DND-41 (cell line): ENCODE data around the gene NR1H2.

Source experiments
- ATAC-seq: fragments of 200-7000 bp; cut with Tn5 transposase; 3 replicates; pipeline ENCODE4 v1.9.1; 2021; ENCODE audit warnings: low read depth; ENCODE audit not compliant: insufficient read depth
- DNase-seq: peaks from one replicate; pipeline ENCODE4 v3.0.0-alpha.2; 2020
- H2AFZ ChIP-seq: 2 replicates; pipeline ENCODE4 v1.6.0; 2012; ENCODE audit warnings: low read depth, low read length
- H3K27ac ChIP-seq: 2 replicates; pipeline ENCODE4 v1.5.1; 2012; ENCODE audit warnings: low read length, inconsistent platforms
- H3K27me3 ChIP-seq: fragments of 200-600 bp; sonication (generic); 2 replicates; pipeline ENCODE4 v1.6.0; 2012; ENCODE audit warnings: low read length, mild to moderate bottlenecking, inconsistent platforms; ENCODE audit not compliant: insufficient read depth, poor library complexity
- H3K36me3 ChIP-seq: 2 replicates; pipeline ENCODE4 v1.5.1; 2012; ENCODE audit warnings: low read length, inconsistent platforms; ENCODE audit not compliant: insufficient read depth
- H3K4me1 ChIP-seq: 2 replicates; pipeline ENCODE4 v1.5.1; 2012; ENCODE audit warnings: mild to moderate bottlenecking, low read length; ENCODE audit not compliant: insufficient read depth
- H3K4me2 ChIP-seq: 2 replicates; pipeline ENCODE4 v1.6.0; 2012; ENCODE audit warnings: mild to moderate bottlenecking, moderate library complexity, low read length, inconsistent platforms; ENCODE audit not compliant: insufficient read depth
- H3K4me3 ChIP-seq, 2 experiments: fragments of 200-600 bp in 1 of 2; shearing (Covaris generic) in 1 of 2; 2 replicates each; pipeline ENCODE4 v1.5.1; 2012 to 2016; ENCODE audit warnings: inconsistent platforms in 2 of 2, low read length in 2 of 2, mild to moderate bottlenecking in 2 of 2, low read depth in 1 of 2, moderate library complexity in 1 of 2
- H3K79me2 ChIP-seq: 2 replicates; pipeline ENCODE4 v1.6.0; 2012; ENCODE audit warnings: low read length, inconsistent platforms; ENCODE audit not compliant: insufficient read depth
- H3K9ac ChIP-seq: 2 replicates; pipeline ENCODE4 v1.6.0; 2012; ENCODE audit warnings: low read depth, mild to moderate bottlenecking, inconsistent platforms, low read length, moderate library complexity
- H3K9me3 ChIP-seq: 2 replicates; pipeline ENCODE4 v1.5.1; 2012; ENCODE audit warnings: low read length, moderate library complexity, mild to moderate bottlenecking, inconsistent platforms; ENCODE audit not compliant: insufficient read depth, severe bottlenecking
- H4K20me1 ChIP-seq: 2 replicates; pipeline ENCODE4 v1.6.0; 2012; ENCODE audit warnings: low read length; ENCODE audit not compliant: insufficient read depth
- CTCF ChIP-seq: IDR thresholded peaks from 2 replicates; pipeline ENCODE4 v1.5.1; 2012; ENCODE audit warnings: borderline replicate concordance, low read length, moderate library complexity, mild to moderate bottlenecking; ENCODE audit not compliant: poor library complexity, severe bottlenecking; ENCODE audit errors: extremely low read depth
- EZH2 ChIP-seq: IDR thresholded peaks from 3 replicates; pipeline ENCODE4 v1.6.1; 2012; ENCODE audit warnings: borderline replicate concordance, low read depth, mild to moderate bottlenecking, moderate library complexity, low read length, inconsistent platforms; ENCODE audit not compliant: severe bottlenecking

The NR1H2 gene

GRCh38 chr19:50425581-50425980 is 49.3 kb downstream of the NR1H2 start:
- Histone ChIP-seq H3K4me3 (no peak overlapping the region), H3K4me2 (no peak overlapping the region), H3K79me2 (no peaks in the 10 kb centered on the region), H2AFZ (no peak overlapping the region), H3K27me3 (no peaks in the 10 kb centered on the region), H3K27ac (no peak overlapping the region), H4K20me1 (no peaks in the 10 kb centered on the region), H3K9me3 (no peaks in the 10 kb centered on the region), H3K36me3 (no peaks in the 10 kb centered on the region), H3K4me1 (no peaks in the 10 kb centered on the region), H3K9ac (no peak overlapping the region)
- ATAC-seq (no peak), DNase-seq (no peak)
- TF ChIP-seq CTCF = no peak
- TF ChIP-seq EZH2 = no peak

- H3K27ac ChIP-seq = no peak overlapping the region
- H3K4me2 ChIP-seq = no peak overlapping the region
- no peak overlapping the region for H3K9ac ChIP-seq
- no peaks in the 10 kb centered on the region for H3K27me3 ChIP-seq
- no peaks in the 10 kb centered on the region for H4K20me1 ChIP-seq
- no peaks in the 10 kb centered on the region for H3K79me2 ChIP-seq
- ATAC-seq (no peak), DNase-seq (no peak)
- H2AFZ ChIP-seq = no peak overlapping the region
- no peaks in the 10 kb centered on the region for H3K36me3 ChIP-seq
- H3K4me3 ChIP-seq = no peak overlapping the region
- TF ChIP-seq EZH2 (no peak), CTCF (no peak)
- H3K4me1 ChIP-seq = peaks cover 15% of the 10 kb centered on the region
- no peaks in the 10 kb centered on the region for H3K9me3 ChIP-seq
Measured at GRCh38 chr19:50427318-50427925, 51.2 kb downstream of the NR1H2 start.

GRCh38 chr19:50427997-50428425 is 51.8 kb downstream of the NR1H2 start:
- Histone ChIP-seq H3K79me2 (no peaks in the 10 kb centered on the region), H3K4me1 (peaks cover 15% of the 10 kb centered on the region), H3K4me2 (no peak overlapping the region), H2AFZ (no peak overlapping the region), H3K36me3 (no peaks in the 10 kb centered on the region), H4K20me1 (no peaks in the 10 kb centered on the region), H3K27ac (no peak overlapping the region), H3K9me3 (no peaks in the 10 kb centered on the region), H3K4me3 (no peak overlapping the region), H3K9ac (no peak overlapping the region), H3K27me3 (no peaks in the 10 kb centered on the region)
- DNase-seq = no peak
- TF ChIP-seq CTCF = no peak
- no peak for TF ChIP-seq EZH2
- ATAC-seq = no peak
